HG02870 (cell line): ENCODE data around the gene PDE5A.

Experiments used
- ATAC-seq: cut with Tn5 transposase; IDR thresholded peaks from one replicate; pipeline ENCODE4 v1.9.1; 2021; ENCODE audit warnings: mild to moderate bottlenecking, moderate library complexity; ENCODE audit not compliant: unreplicated experiment

PDE5A gene

GRCh38 chr4:119525005-119525749 lies 103.4 kb downstream of the PDE5A start:
- ATAC-seq = no peak

DNA sequence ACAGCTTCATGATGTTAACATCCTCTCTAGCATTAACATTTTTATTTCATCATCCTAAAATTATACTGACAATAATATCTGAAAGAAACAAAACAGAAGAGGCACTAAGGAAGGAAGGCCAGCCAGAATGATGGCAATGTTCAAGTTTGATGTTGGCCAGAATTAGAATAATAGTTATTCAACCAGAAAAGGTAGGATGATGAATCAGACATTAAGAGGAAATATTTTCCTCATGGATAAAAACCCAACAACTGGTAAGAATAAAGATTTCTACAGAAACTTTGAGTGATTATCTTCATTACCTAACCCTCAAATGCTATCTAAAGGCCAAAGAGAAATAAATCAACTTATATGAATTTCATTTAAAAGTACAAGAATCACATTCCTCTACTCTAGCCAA lies 105.2 kb downstream of the PDE5A start:
- no peak for ATAC-seq

GRCh38 chr4:119521268-119521667 lies 107.3 kb downstream of the PDE5A start:
- no peak for ATAC-seq

- no peak for ATAC-seq
These were observed 109.6 kb downstream of the PDE5A start for GRCh38 chr4:119518915-119519410.

DNA sequence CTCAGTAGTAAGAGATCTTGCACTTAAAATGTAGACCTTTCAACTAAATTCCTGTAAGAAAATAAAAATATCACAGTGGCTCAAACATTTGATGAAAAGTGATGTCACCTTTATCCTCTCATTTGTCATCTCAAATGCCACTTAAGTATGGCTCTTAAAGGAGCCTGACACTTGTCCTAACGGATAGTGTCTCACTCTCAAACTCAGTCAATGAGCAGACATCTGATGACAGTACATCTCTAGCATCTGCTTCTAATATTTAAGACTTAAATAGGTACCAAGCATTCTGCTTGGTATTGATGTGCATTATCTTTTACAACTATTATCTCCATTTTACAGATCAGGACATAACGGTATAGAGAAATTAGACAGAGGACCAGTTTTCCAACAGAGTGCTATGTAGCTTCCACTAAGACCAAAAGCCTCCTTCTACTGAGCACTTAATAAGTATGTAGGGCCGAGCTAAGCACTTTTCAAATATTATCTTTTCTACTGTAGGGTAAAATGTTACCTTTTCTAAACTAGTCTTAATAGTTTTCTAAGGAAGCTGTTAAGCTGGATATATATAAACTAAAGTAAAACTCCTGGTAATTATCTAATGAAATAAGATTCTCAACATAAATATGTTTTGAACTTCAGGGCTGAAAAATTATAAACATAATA lies 110.2 kb downstream of the PDE5A start:
- no peak for ATAC-seq

- no peak for ATAC-seq
These were observed 111.0 kb downstream of the PDE5A start for GRCh38 chr4:119517361-119518229.

- no peak for ATAC-seq
These were observed 116.2 kb downstream of the PDE5A start for GRCh38 chr4:119512398-119512797.

GRCh38 chr4:119510395-119511149 lies 118.0 kb downstream of the PDE5A start:
- no peak for ATAC-seq

- no peak for ATAC-seq
These were observed 120.3 kb downstream of the PDE5A start for GRCh38 chr4:119508281-119508680.

- ATAC-seq = no peak
These were observed 121.8 kb downstream of the PDE5A start for GRCh38 chr4:119506806-119507205.

DNA sequence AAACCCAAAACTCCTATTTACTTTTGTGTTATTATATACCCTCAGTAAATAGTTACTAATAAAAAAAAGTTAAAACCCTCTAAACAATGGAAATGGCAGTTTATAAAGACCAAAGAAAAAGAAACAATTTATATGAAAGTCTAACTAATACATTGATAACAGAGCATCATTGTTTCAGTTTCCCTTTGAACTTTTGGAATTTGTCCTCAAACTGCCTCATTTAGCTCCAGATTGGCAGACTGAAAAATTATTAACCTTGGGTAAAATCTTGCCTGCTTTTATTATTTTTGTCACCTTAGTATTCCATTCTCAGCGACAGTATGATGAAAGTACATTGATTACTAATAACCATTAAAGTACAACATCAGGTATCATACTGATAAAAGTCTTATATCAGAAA lies 124.0 kb downstream of the PDE5A start:
- ATAC-seq = no peak

DNA sequence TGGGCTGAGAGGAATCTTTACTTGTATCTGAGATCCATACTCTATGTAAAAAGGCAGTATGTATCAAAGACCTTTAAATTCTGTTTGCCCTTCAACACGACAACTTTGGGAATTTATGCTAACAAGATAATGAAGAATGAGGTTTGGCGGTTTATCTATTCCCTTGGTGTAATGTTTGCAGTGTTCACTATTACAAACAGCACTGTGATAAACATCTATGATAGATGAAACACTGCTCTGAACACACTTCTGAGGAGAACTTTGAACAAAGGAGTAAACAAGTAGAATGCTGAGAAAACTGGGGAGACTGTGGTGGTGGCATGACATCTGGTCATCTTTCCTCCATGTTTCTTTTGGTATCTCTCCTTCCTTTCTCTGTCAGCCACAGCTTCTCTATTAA lies 126.9 kb downstream of the PDE5A start:
- no peak for ATAC-seq

DNA sequence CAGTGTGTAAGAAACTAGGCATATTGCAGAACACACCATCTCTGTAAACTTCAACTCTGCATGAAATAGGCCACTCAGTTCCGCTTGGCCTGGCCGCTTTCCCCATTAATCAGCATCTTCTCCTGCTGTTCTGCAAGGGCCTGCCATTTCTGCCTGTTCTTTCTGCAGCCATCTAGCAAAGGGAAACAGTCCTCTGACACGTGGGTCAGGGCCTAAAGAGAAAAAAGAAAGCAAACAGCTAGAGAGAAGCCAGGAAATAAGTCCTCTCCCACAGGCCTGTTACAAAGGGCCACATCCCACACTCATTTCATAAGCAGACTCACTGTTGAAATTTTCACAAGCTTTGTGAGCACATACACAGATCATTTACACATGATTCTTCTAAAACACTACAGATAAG lies 130.1 kb downstream of the PDE5A start:
- ATAC-seq = no peak

- no peak for ATAC-seq
These were observed 134.7 kb downstream of the PDE5A start for GRCh38 chr4:119493886-119494285.

DNA sequence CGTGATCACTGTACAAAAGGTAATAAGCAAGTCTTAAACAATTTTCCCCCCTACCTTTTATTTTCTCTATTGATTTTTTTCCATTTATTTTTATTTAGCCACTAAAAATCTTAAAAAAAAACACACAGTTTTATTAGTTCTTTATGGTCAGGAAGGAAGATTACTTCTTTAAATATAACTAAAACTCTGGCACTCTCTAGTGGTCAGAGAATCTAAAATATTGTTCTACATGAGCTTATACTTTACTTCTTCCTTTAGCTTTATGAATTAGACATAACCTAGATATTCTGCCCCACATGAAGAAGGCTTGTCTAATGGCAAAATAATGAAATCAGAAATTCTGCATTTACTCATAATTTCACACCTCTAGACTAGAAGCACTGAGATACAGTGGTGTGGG lies 135.2 kb downstream of the PDE5A start:
- no peak for ATAC-seq

- peak; percentile 55 for ATAC-seq
These were observed 138.3 kb downstream of the PDE5A start for GRCh38 chr4:119490335-119490734.

- ATAC-seq = no peak
These were observed 139.3 kb downstream of the PDE5A start for GRCh38 chr4:119489305-119489704.

- ATAC-seq = no peak
These were observed 148.3 kb downstream of the PDE5A start for GRCh38 chr4:119480331-119480730.

GRCh38 chr4:119479835-119480234 lies 148.8 kb downstream of the PDE5A start:
- no peak for ATAC-seq

GRCh38 chr4:119479180-119479808 lies 149.3 kb downstream of the PDE5A start:
- ATAC-seq = no peak
